ENCODE measurements around the gene ATP6V1G1.
A peak's percentile ranks its signal among the peaks of the same experiment; 100 is the strongest.
"Not testable (repeated sequence)": the region's sequence is repeated elsewhere in the genome, so short reads cannot be mapped to it uniquely, and the experiment has no call there.

ATP6V1G1 gene, protein sequence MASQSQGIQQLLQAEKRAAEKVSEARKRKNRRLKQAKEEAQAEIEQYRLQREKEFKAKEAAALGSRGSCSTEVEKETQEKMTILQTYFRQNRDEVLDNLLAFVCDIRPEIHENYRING

DNA sequence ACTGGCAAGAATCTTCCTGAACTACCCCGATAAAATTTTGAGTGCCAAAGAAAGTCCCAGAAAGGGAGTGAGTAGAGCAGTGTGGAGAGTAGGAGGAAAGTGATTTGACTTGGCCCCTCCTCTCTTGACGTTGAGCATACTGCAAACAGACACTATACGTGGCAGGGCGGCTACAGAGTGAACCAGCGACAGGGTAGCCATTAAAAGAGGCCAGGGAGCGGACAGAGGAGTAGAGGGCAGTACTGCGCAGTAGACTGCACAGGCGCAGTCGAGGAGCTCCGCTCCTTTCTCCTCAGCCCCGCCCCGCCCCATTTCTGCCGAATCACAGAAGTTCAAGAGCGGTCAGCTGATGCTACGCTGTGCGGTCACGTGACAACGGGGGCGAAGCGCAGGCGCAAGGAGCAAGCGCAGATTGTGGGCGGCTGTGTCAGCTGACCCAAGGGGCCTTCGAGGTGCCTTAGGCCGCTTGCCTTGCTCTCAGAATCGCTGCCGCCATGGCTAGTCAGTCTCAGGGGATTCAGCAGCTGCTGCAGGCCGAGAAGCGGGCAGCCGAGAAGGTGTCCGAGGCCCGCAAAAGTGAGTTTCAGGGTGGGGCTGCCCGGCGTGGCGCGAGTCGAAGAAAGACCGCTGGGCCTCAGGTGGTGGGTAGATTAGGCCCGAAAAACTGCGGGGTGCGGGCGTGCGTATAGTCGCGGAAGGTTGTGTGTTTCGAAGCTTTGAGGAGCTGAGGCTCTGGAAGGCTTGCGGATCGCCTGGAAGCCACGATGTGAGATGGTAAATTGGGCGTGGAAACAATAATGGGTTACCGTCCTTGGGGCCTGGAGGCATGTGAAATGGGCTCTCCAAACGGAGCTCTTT lies at the start of gene ATP6V1G1:
Gene ATP6V1G1 (plus strand): TSS at position 425 of the 858 bp plus-strand sequence. CDS start 70 bp downstream, at position 495.
- DNase-seq: peak; percentile 100

DNA sequence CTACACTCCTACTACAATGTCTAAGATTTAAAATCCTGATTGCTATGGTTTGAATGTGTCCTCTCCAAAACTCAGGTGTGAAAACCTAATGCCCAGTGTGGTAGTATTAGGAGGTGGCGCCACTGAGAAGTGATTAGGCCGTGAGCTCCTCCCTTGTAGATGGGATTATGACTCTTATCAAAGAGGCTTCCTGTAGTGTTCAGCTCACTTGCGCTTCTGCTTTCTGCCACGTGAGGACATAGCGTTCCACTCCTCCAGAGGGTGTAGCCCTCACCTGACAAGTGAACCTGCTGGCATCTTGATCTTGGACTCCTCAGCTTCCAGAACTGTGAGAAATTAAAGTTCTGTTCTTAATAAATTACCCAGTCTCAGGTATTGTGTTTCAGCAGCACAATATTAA lies 49.3 kb upstream of the ATP6V1G1 start:
- DNase-seq: no peak

DNA sequence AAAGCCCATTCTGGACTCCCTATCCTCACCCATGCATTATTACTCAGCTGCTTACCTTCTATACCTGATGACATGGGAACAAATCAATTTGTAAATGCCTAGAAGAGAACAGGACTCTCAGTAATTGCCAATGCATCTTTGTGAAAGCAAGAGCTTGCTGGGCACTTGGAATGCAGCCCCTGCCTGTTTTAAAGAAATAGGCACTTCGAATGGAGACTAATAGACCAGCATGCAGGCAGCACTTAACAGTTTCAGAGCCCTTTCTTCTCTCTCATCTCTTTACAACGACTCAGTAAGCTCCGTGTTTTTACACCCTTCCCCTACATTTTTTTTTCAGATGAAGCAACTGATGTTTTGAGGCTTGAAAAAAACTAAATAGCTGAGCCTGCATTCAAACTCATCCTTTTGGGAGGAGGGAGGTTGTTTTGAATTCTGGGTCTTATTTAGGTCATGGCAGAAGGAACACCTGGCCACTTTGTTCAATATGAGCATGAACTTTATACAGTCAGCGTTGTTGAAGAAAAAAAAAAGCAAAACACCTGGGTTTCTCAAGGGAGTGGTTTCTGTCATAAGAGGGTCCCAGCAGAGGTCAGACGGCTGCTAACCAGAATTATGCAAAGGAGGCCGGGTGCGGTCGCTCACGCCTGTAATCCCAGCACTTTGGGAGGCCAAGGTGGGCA lies 47.7 kb upstream of the ATP6V1G1 start:
- DNase-seq: no peak

DNA sequence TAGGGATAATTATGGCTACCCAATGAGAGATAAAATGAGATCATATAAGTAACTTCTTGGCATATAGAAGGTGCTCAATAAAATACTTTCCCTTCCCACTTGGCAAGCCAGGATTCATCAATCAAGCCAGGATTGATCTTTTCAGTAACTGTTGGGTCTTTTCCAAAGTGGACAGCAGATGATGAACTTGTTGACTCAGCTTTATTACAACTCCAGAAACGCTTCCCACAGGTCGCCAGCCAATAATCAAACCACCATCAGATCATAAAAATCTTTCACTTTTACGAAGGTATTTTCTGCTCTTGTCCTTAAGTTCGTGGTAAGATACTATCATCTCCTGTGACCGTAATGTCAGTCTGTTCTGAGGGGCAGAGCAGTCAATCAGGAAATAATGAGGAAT lies 42.5 kb upstream of the ATP6V1G1 start:
- DNase-seq: no peak

DNA sequence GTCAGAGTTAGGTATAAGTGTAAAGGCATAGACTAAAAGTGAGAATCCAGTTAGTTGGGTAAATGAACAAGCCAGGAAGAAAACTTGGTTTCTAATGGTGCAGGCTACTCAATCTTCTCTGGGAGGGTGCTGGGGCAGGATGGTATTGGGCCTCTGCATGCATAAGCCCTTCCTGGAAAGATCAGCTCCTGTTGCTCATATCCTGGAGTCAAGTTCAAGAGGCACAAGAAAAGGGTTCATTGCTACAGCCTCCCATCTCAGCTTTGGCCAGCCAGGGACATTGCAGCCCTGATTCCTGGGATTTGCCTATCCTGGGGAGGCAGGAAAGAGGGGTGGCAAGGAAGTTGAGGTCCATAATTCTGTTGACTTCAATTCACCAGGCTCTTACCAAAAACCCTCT lies 40.7 kb upstream of the ATP6V1G1 start:
- no peak for DNase-seq

- no peak for DNase-seq
Observed at GRCh38 chr9:114549697-114550330, 37.8 kb upstream of the ATP6V1G1 start.

GRCh38 chr9:114551750-114552685 lies 35.6 kb upstream of the ATP6V1G1 start:
- DNase-seq: peak; percentile 32

GRCh38 chr9:114552706-114553105 lies 34.9 kb upstream of the ATP6V1G1 start:
- DNase-seq: no peak

DNA sequence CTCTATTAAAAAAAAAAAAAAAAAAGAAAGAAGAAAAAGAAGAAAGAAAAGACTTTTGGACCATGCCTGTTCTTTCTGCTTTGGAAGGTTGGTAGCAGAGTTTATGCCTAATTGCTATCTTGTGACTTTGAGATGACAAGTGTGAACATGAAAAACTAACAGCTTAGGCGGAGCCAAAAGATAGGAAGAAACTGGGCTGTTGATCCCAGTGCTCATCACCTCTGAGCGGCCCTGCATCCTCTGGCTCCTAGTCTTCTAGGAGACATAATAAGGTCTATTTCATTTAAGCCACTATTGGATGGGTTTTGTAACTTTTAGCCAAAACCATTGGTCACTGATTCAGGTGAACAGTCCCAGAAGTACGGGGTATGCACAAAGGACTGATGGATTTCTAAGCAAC lies 34.4 kb upstream of the ATP6V1G1 start:
- no peak for DNase-seq

DNA sequence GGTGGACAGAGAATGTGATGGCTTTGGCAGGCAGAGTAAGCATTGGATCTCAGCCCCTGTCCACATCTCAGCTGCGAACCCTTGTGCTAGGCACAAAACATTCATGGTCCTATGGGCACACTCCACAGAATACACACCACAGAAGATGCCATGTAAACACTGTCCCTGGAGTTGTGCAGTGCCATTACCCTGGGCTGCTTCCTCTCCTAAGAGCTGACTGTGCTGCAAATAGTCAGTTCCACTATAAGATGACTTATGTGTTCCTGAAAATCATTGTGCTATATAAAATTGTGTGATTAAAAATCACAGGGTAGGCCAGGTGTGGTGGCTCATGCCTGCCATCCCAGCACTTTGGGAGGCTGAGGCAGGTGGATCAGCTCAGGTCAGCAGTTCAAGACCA lies 31.9 kb upstream of the ATP6V1G1 start:
- DNase-seq: no peak

- DNase-seq: no peak
Observed at GRCh38 chr9:114558027-114558675, 29.4 kb upstream of the ATP6V1G1 start.

- no peak for DNase-seq
Observed at GRCh38 chr9:114559830-114560513, 27.6 kb upstream of the ATP6V1G1 start.

DNA sequence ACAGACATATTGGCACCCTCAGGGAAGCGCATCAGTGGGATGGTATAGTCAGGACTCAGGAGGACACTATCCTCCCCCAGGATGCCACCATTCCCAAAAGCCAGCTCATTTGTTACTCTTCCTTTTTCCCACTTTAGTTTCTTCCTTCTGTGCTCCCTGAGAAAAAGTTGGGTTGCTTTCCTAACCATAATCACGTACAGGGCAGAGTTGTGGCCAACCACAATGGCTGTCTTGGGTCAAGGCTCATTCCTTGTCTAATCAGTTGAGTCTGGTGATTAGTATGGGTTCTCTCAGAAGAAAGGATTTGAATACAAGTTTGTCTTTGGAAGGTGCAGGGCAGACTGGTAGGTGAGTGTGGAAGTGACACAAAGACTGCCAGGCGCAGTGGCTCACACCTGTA lies 26.6 kb upstream of the ATP6V1G1 start:
- DNase-seq: no peak

DNA sequence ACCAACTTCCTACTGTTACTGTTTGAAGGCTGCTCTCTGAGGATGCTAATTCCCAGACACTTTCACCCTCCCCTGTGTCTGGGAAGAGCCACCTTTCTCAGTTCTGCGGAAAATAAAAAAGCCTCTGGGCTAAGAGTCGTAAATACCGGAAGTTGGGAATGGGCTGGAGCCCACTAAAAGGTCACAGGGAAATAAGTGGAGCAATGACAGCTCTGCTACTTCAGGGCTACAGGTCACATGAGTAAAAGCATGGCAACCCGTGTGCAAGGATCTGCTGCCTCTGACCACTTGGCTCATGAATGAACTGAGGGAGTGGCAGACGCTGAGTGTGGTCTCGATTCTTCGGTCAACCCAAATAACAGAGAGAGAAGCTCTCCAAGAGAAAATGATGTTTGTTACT lies 25.8 kb upstream of the ATP6V1G1 start:
- no peak for DNase-seq

DNA sequence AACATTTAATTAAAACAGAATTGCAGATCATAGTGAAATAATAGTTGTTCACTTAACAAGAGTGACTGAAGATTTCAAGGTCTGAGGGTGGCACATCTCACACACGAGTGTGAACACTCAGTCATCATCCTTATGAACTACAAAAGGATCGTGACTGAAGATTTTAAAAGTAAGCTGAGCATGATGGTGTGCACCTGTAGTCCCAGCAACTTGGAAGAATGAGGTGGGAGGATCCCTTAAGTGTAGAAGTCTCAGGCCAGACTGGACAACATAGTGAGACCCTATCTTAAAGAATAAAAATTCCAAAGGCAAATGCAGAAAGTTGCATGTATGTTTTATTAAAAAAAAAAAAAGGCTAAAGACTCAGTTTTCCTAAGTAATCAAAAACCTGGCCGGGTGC lies 22.4 kb upstream of the ATP6V1G1 start:
- no peak for DNase-seq

- DNase-seq: no peak
Observed at GRCh38 chr9:114570742-114571141, 16.8 kb upstream of the ATP6V1G1 start.

GRCh38 chr9:114571391-114571790 lies 16.2 kb upstream of the ATP6V1G1 start:
- no peak for DNase-seq

- DNase-seq: no peak
Observed at GRCh38 chr9:114572199-114572598, 15.4 kb upstream of the ATP6V1G1 start.

GRCh38 chr9:114574438-114574837 lies 13.1 kb upstream of the ATP6V1G1 start:
- DNase-seq: no peak

GRCh38 chr9:114576779-114577178 lies 10.8 kb upstream of the ATP6V1G1 start:
- not testable (repeated sequence) for DNase-seq

DNA sequence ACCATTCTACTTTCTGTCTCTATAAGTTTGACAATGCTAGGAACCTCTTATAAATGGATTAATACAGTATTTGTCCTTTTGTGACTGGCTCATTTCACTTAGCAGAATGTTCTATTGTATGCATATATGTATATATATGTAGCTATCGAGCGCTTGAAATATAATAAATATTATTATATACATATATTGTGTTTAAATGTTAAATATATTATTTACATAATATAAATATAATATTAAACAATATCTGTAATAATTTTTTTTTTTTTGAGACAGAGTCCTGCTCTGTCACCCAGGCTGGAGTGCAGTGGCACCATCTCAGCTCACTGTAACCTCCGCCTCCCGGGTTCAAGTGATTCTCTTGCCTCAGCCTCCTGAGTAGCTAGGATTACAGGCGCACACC lies 9.4 kb upstream of the ATP6V1G1 start:
- not testable (repeated sequence) for DNase-seq
